Astrocyte (in vitro differentiated cells and primary cell): Measurements from ENCODE around the gene DAPP1. TPM values are rescaled to one million over a fixed set of nuclear protein-coding genes. Genes with fewer than 3 reads are reported as not detected.

ENCODE experiments used
- DNase-seq: peaks from one replicate; pipeline ENCODE4 v3.0.0-alpha.2; 2010; ENCODE audit warnings: low read depth
- FAIRE-seq: peaks from 2 replicates; lab custom pipeline; 2011; peaks lifted over from hg19 to GRCh38; lab: Jason Lieb, UNC
- H2AFZ ChIP-seq: 2 replicates; pipeline ENCODE4 v1.6.0; 2012; ENCODE audit warnings: low read depth, low read length, inconsistent platforms
- H3K27ac ChIP-seq: 2 replicates; pipeline ENCODE4 v1.5.1; 2011; ENCODE audit warnings: low read depth, low read length, inconsistent platforms
- H3K27me3 ChIP-seq: 2 replicates; pipeline ENCODE4 v1.6.0; 2011; ENCODE audit warnings: low read length, inconsistent platforms; ENCODE audit not compliant: insufficient read depth
- H3K36me3 ChIP-seq: 2 replicates; pipeline ENCODE4 v1.5.1; 2011; ENCODE audit warnings: low read length, inconsistent platforms; ENCODE audit not compliant: insufficient read depth
- H3K4me1 ChIP-seq: 2 replicates; pipeline ENCODE4 v1.5.1; 2011; ENCODE audit warnings: low read length, inconsistent platforms; ENCODE audit not compliant: insufficient read depth
- H3K4me2 ChIP-seq: 2 replicates; pipeline ENCODE4 v1.6.0; 2012; ENCODE audit warnings: low read length, inconsistent platforms
- H3K4me3 ChIP-seq: 2 replicates; pipeline ENCODE4 v1.5.1; 2011; ENCODE audit warnings: low read depth, mild to moderate bottlenecking, low read length, inconsistent platforms; ENCODE audit not compliant: insufficient read depth
- H3K79me2 ChIP-seq: 2 replicates; pipeline ENCODE4 v1.6.0; 2012; ENCODE audit warnings: mild to moderate bottlenecking, low read length, inconsistent platforms; ENCODE audit not compliant: insufficient read depth
- H3K9ac ChIP-seq: 2 replicates; pipeline ENCODE4 v1.6.0; 2012; ENCODE audit warnings: mild to moderate bottlenecking, low read length, inconsistent platforms
- H3K9me3 ChIP-seq: 2 replicates; pipeline ENCODE4 v1.5.1; 2012; ENCODE audit warnings: low read depth, mild to moderate bottlenecking, low read length, inconsistent platforms; ENCODE audit not compliant: insufficient read depth
- H4K20me1 ChIP-seq: 2 replicates; pipeline ENCODE4 v1.6.0; 2012; ENCODE audit warnings: low read length, inconsistent platforms; ENCODE audit not compliant: insufficient read depth
- H3K27ac Mint-ChIP-seq: one replicate; pipeline ENCODE4 v1.8.0; 2021; ENCODE audit warnings: mild to moderate bottlenecking, mixed read lengths; ENCODE audit not compliant: unreplicated experiment
- H3K27me3 Mint-ChIP-seq: one replicate; pipeline ENCODE4 v1.8.0; 2021; ENCODE audit warnings: low read depth, mixed read lengths; ENCODE audit not compliant: unreplicated experiment
- H3K36me3 Mint-ChIP-seq: one replicate; pipeline ENCODE4 v1.8.0; 2021; ENCODE audit warnings: low read depth, mixed read lengths; ENCODE audit not compliant: unreplicated experiment
- H3K4me1 Mint-ChIP-seq: one replicate; pipeline ENCODE4 v1.8.0; 2021; ENCODE audit warnings: low read depth, mixed read lengths; ENCODE audit not compliant: unreplicated experiment
- H3K4me3 Mint-ChIP-seq: one replicate; pipeline ENCODE4 v1.8.0; 2021; ENCODE audit warnings: mild to moderate bottlenecking, moderate library complexity, mixed read lengths; ENCODE audit not compliant: unreplicated experiment
- H3K9me3 Mint-ChIP-seq: one replicate; pipeline ENCODE4 v1.8.0; 2021; ENCODE audit warnings: mild to moderate bottlenecking, mixed read lengths; ENCODE audit not compliant: unreplicated experiment
- EZH2 ChIP-seq: IDR thresholded peaks from 2 replicates; pipeline ENCODE4 v1.6.1; 2012; ENCODE audit warnings: mild to moderate bottlenecking, low read length, inconsistent platforms; ENCODE audit not compliant: insufficient read depth
- total RNA-seq: library from RNA; stranded (reverse); gene quantifications from 2 replicates; pipeline ENCODE4 v1.2.1, GENCODE V29; 2021
- TF ChIP-seq, protein P1 (sequence below): IDR thresholded peaks from 2 replicates; pipeline ENCODE4 v1.5.1; 2011; ENCODE audit warnings: low read depth, mild to moderate bottlenecking, inconsistent platforms, low read length, moderate library complexity; ENCODE audit not compliant: insufficient read depth

The DAPP1 gene
- total RNA-seq, 1 donor from 2014 or later: 0.59 TPM

DNA sequence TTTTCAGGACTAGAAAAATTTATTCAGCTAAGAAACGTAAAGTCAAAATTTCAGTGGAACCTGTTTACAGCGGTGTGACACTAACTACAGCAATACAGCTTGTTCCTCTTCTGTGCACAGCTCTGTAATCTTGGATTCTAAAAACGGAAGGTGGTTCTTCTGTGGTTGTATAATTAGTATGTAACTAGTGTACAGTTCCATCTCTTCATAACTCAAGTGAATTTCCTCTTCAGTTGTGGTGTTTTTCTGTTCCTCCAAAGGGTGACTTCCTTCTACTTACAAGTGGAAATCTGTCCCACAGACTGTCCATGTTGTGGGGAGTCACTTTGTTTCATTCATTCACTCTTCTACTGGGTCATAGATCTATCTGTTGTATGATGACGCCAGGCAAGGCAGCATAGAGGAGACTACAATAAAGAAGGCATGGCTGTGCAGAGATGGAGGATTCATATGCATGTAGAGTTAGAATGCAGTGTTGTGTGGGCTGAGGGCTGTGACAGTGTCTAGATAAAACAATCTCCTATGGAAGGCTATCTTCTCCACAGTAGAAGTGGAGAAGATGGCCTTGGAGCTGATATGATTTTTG is 5.4 kb downstream of the DAPP1 start:
- H3K27ac ChIP-seq: no peak overlapping the region
- no peak for FAIRE-seq

DNA sequence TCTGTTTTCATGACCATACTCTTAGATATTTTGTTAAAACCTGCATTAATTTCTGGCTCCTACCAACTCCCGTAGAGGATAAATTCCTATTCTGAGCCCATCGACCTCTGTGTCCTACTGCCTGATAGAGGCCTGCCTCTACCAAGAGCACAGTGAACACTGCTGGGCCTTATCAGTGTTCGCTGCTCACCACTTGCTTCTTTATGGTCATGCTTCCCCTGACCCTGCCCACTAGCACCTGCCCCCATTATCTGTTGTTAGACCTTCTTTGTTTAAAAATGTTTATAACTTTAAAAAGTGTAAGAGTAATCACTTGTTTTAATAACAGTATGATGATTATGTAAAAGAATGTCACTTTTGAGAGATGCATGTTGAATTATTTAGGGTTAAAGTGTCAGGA is 6.1 kb downstream of the DAPP1 start:
- TF ChIP-seq EZH2: no peak
- TF ChIP-seq, protein P1, sequence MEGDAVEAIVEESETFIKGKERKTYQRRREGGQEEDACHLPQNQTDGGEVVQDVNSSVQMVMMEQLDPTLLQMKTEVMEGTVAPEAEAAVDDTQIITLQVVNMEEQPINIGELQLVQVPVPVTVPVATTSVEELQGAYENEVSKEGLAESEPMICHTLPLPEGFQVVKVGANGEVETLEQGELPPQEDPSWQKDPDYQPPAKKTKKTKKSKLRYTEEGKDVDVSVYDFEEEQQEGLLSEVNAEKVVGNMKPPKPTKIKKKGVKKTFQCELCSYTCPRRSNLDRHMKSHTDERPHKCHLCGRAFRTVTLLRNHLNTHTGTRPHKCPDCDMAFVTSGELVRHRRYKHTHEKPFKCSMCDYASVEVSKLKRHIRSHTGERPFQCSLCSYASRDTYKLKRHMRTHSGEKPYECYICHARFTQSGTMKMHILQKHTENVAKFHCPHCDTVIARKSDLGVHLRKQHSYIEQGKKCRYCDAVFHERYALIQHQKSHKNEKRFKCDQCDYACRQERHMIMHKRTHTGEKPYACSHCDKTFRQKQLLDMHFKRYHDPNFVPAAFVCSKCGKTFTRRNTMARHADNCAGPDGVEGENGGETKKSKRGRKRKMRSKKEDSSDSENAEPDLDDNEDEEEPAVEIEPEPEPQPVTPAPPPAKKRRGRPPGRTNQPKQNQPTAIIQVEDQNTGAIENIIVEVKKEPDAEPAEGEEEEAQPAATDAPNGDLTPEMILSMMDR: no peak
- Histone ChIP-seq H4K20me1 (no peaks in the 10 kb centered on the region), H3K27me3 (no peaks in the 10 kb centered on the region), H3K36me3 (no peaks in the 10 kb centered on the region), H3K9me3 (no peaks in the 10 kb centered on the region), H2AFZ (no peak overlapping the region), H3K9ac (no peak overlapping the region), H3K27ac (no peak overlapping the region), H3K4me3 (no peak overlapping the region), H3K4me2 (no peak overlapping the region), H3K79me2 (no peaks in the 10 kb centered on the region), H3K4me1 (no peaks in the 10 kb centered on the region)
- FAIRE-seq (no peak), DNase-seq (no peak)
- Mint-ChIP-seq H3K9me3 (no peaks in the 10 kb centered on the region), H3K36me3 (no peaks in the 10 kb centered on the region), H3K4me1 (no peaks in the 10 kb centered on the region), H3K27me3 (no peaks in the 10 kb centered on the region), H3K4me3 (no peak overlapping the region), H3K27ac (no peak overlapping the region)

More for the DNA sequence above, 5.4 kb downstream of the DAPP1 start:
- no peak overlapping the region for H2AFZ ChIP-seq
- H3K27me3 ChIP-seq: no peaks in the 10 kb centered on the region
- H3K9me3 ChIP-seq: no peaks in the 10 kb centered on the region
- DNase-seq: no peak
- Mint-ChIP-seq H3K36me3 (no peaks in the 10 kb centered on the region), H3K4me1 (no peaks in the 10 kb centered on the region), H3K9me3 (no peaks in the 10 kb centered on the region), H3K27ac (no peak overlapping the region), H3K4me3 (no peak overlapping the region), H3K27me3 (no peaks in the 10 kb centered on the region)
- no peak overlapping the region for H3K9ac ChIP-seq
- H3K79me2 ChIP-seq: no peaks in the 10 kb centered on the region
- TF ChIP-seq EZH2: no peak
- TF ChIP-seq, protein P1: no peak
- H3K4me1 ChIP-seq: no peaks in the 10 kb centered on the region
- no peak overlapping the region for H3K4me2 ChIP-seq
- no peaks in the 10 kb centered on the region for H3K36me3 ChIP-seq
- no peaks in the 10 kb centered on the region for H4K20me1 ChIP-seq
- H3K4me3 ChIP-seq: no peak overlapping the region

DNA sequence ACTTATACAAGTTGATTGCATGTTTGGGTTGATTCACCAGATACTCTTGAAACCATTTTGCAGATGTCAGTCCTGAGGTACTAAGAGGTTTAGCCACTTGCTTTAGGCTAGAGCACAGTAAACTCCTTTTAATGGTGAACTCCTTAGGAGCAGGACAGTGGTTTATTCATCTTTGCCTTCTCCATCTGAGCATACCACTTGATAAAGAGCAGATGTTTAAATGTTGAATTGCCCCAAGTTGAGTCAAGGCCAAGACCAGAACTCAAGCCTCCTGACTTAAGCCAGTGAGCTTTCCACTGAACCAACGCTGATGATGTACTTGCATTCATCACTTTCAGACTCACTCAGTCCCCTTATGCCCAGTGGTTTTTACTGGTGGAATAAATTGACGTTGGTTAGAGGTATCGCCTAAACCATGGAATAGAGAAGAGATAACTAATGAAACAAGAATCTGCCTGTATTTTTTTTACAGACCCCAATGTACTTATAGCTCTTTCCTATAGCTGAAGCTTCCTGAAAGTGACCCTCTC is 7.5 kb downstream of the DAPP1 start:
- no peak overlapping the region for H3K4me3 Mint-ChIP-seq
- H4K20me1 ChIP-seq: no peaks in the 10 kb centered on the region

More for the DNA sequence above, 7.5 kb downstream of the DAPP1 start:
- Histone ChIP-seq H3K9ac (no peak overlapping the region), H3K27me3 (no peaks in the 10 kb centered on the region), H3K4me1 (no peaks in the 10 kb centered on the region), H2AFZ (no peak overlapping the region), H3K4me3 (no peak overlapping the region), H3K36me3 (no peaks in the 10 kb centered on the region), H3K4me2 (no peak overlapping the region), H3K27ac (no peak overlapping the region), H3K9me3 (no peaks in the 10 kb centered on the region), H3K79me2 (no peaks in the 10 kb centered on the region)
- DNase-seq (no peak), FAIRE-seq (no peak)
- H3K36me3 Mint-ChIP-seq: no peaks in the 10 kb centered on the region
- TF ChIP-seq, protein P1: no peak
- no peak for TF ChIP-seq EZH2
- H3K27me3 Mint-ChIP-seq: no peaks in the 10 kb centered on the region
- no peaks in the 10 kb centered on the region for H3K9me3 Mint-ChIP-seq
- peaks cover 5% of the 10 kb centered on the region for H3K4me1 Mint-ChIP-seq
- no peak overlapping the region for H3K27ac Mint-ChIP-seq
